ENCODE results near the gene MYO1E. TPM values are rescaled to one million over a fixed set of nuclear protein-coding genes. Genes with fewer than 3 reads are reported as not detected.

Gene MYO1E
- total and polyA plus RNA-seq, 2 of the 4 experiments (the other 2 are of a cell fraction), result 13.4 to 37.3 TPM

GRCh38 chr15:59218710-59219109, 154.0 kb downstream of the MYO1E start:
- Histone ChIP-seq H2BK5ac (ENCODE audit: low read depth, low read length, poor library complexity, severe bottlenecking) (no peak overlapping the region), H3K9me1 (ENCODE audit: insufficient read depth, low read length) (peaks cover 14% of the 10 kb centered on the region), H4K20me1 (ENCODE audit: insufficient read depth, low read length) (no peaks in the 10 kb centered on the region), H3K9me3 (ENCODE audit: control insufficient read depth, insufficient read depth, low read length) (no peaks in the 10 kb centered on the region), H2AK5ac (ENCODE audit: low read depth, low read length) (no peak overlapping the region), H3K27me3 (ENCODE audit: control insufficient read depth, insufficient read depth, low read length) (no peaks in the 10 kb centered on the region), H3K18ac (ENCODE audit: low read depth, low read length) (no peak overlapping the region), H3K4ac (ENCODE audit: low read depth, low read length) (no peak overlapping the region), H3K4me3 (ENCODE audit: insufficient read depth, low read depth, low read length) (no peak overlapping the region), H2BK15ac (ENCODE audit: low read depth, low read length) (no peak overlapping the region), H2AFZ (replicated peaks; ENCODE audit: low read length, poor library complexity) (no peak overlapping the region), H4K8ac (ENCODE audit: low read depth in 2 of 2, low read length in 2 of 2) (no peak overlapping the region), H2AK9ac (replicated peaks; ENCODE audit: low read depth, low read length, poor library complexity) (no peak overlapping the region), H2BK20ac (ENCODE audit: low read depth, low read length) (no peak overlapping the region), H3K27ac (ENCODE audit: insufficient read depth, low read length) (no peak overlapping the region), H4K5ac (ENCODE audit: low read depth, low read length) (no peak overlapping the region), H4K91ac (ENCODE audit: insufficient read depth, low read depth, low read length) (no peak overlapping the region), H3K14ac (replicated peaks; ENCODE audit: low read depth, low read length) (no peak overlapping the region), H3K4me1 (ENCODE audit: control insufficient read depth, insufficient read depth, low read length) (no peaks in the 10 kb centered on the region; the same call in 1 of the 2 replicates), H2BK120ac (ENCODE audit: low read depth, low read length) (no peak overlapping the region), H3K36me3 (ENCODE audit: control insufficient read depth, insufficient read depth, low read length) (peaks cover 10% of the 10 kb centered on the region), H3K79me1 (ENCODE audit: low read depth in 1 of 2, low read length in 2 of 2) (peaks cover 5 to 9% of the 10 kb centered on the region in 2 experiments; a peak in 2 of 4 replicates), H3K23ac (ENCODE audit: low read depth, low read length) (no peak overlapping the region), H3K56ac (ENCODE audit: extremely low read depth, insufficient read depth, low read length) (no peak overlapping the region), H3K4me2 (ENCODE audit: low read depth, low read length) (no peak overlapping the region), H3K9ac (ENCODE audit: low read depth, low read length) (no peak overlapping the region)
- intact Hi-C loops (cut with micrococcal nuclease), result no loop called here
- ATAC-seq (ENCODE audit: low read depth) (no peak), DNase-seq (no peak)
- 82% methylated on average over 3 of the region's 3 CpGs; no CpG with 5 or more reads in 1 of the 2 experiments for WGBS, 2 experiments (ENCODE audit: extremely low coverage in 2 of 2, insufficient read length in 1 of 2)
- TF ChIP-seq RAD21 (IDR thresholded peaks at IDR 0.05; ENCODE audit: low read length), result no peak
- no peak for TF ChIP-seq CEBPB (IDR thresholded peaks at IDR 0.05; ENCODE audit: low read depth, low read length)
- TF ChIP-seq RCOR1 (IDR thresholded peaks at IDR 0.05; ENCODE audit: insufficient replicate concordance, low read length), result no peak
- TF ChIP-seq CTCF (conservative IDR thresholded peaks at IDR 0.05; ENCODE audit: low read depth, low read length), result no peak
- no peak for TF ChIP-seq NFE2L2 (IDR thresholded peaks at IDR 0.05; ENCODE audit: low read depth, low read length)
- TF ChIP-seq FOS (IDR thresholded peaks at IDR 0.05; ENCODE audit: low read depth, low read length), result no peak
- TF ChIP-seq BHLHE40 (IDR thresholded peaks at IDR 0.05; ENCODE audit: low read depth, low read length), result no peak
- no peak for TF ChIP-seq USF2 (IDR thresholded peaks at IDR 0.05; ENCODE audit: low read depth, low read length)
- TF ChIP-seq MAZ (IDR thresholded peaks at IDR 0.05; ENCODE audit: borderline replicate concordance, low read depth, low read length), result no peak
- TF ChIP-seq CHD1 (IDR thresholded peaks at IDR 0.05; ENCODE audit: low read depth, low read length), result no peak
- TF ChIP-seq RFX5 (IDR thresholded peaks at IDR 0.05; ENCODE audit: low read depth, low read length), result no peak
- ChIA-PET CTCF (no interaction called here), POLR2A (ENCODE audit: unreplicated experiment) (no interaction called here)
- dilution Hi-C loops (cut with HindIII; ENCODE audit: low sequenced_read_pairs, unreplicated experiment), result no loop called here
- in situ Hi-C loops (cut with MboI; ENCODE audit: low sequenced_read_pairs), result no loop called here
- BruUV-seq (replicated peaks), result no TSS peak

Data from IMR-90 (cell line).